Left lung (tissue), 10 donors: ENCODE data around the gene FKBP5. TPM values are rescaled to one million over a fixed set of nuclear protein-coding genes. Genes with fewer than 3 reads are reported as not detected.

Experiments
- ATAC-seq: fragments of 200-7000 bp; cut with Tn5 transposase; one replicate; pipeline ENCODE4 v1.9.1; 2020; ENCODE audit warnings: moderate library complexity
- DNase-seq, 4 donors: peaks; one replicate each; pipeline ENCODE4 v3.0.0-alpha.2; 2013 to 2020
- H3K27ac ChIP-seq, 2 donors: fragments of 200-600 bp; sonication (generic) in 1 of 2; one replicate each; pipeline versions ENCODE4 v1.5.0 to v1.8.0; 2020 to 2021
- H3K27me3 ChIP-seq, 2 donors: fragments of 200-600 bp; sonication (generic) in 1 of 2; one replicate each; pipeline versions ENCODE4 v1.5.0 to v1.8.0; 2020 to 2021
- H3K36me3 ChIP-seq, 2 donors: fragments of 200-600 bp; sonication (generic) in 1 of 2; one replicate each; pipeline versions ENCODE4 v1.5.0 to v1.8.0; 2020 to 2021
- H3K4me1 ChIP-seq, 2 donors: fragments of 200-600 bp; one replicate each; pipeline ENCODE4 v1.8.0; 2021
- H3K4me3 ChIP-seq, 2 donors: fragments of 200-600 bp; sonication (generic) in 1 of 2; one replicate each; pipeline versions ENCODE4 v1.5.0 to v1.8.0; 2020 to 2021; ENCODE audit warnings: mild to moderate bottlenecking in 1 of 2
- H3K9me3 ChIP-seq, 2 donors: fragments of 200-600 bp; sonication (generic) in 1 of 2; one replicate each; pipeline versions ENCODE4 v1.5.0 to v1.8.0; 2020 to 2021
- CTCF ChIP-seq, 2 donors: fragments of 200-600 bp; sonication (generic) in 1 of 2; IDR thresholded peaks; one replicate each; pipeline versions ENCODE4 v1.5.0 to v1.8.0; 2021; ENCODE audit warnings: antibody characterized with exemption in 2 of 2
- intact Hi-C, 2 donors: fragments of 100-400 bp; cut with DNase I; formaldehyde crosslinking; loops; one replicate each; pipeline versions ENCODE4 v1.11.2 to v1.14.2; 2022
- polyA plus RNA-seq, 6 donors: library from polyadenylated mRNA; unstranded; fragments of 120-200 nt; gene quantifications; one replicate each; pipeline ENCODE4 v1.2.1, GENCODE V29; 2013; ENCODE audit not compliant: insufficient read length in 6 of 6
- total RNA-seq, 2 donors: library from RNA; stranded (reverse); fragmentation: NEBNext Ultra II Directional; extraction: Animal tissue kit (Norgen Biotek cat#: 25700); gene quantifications; one replicate each; pipeline ENCODE4 v1.2.1, GENCODE V29; 2021
- donor health status: DM: no; HTN: yes; CAD: no.
- donor health status: DM: no; HTN: no; CAD: no.

FKBP5 gene
- total and polyA plus RNA-seq, 8 donors, result 15.6 to 139 (median 18.8) TPM

GRCh38 chr6:35687658-35688604 lies 784 bp downstream of the FKBP5 start:
- peak overlapping the region; percentile 86 to 94 for H3K4me3 ChIP-seq
- peaks cover 0 to 16% of the 10 kb centered on the region in 2 donors for H3K36me3 ChIP-seq
- peaks cover 19 to 71% of the 10 kb centered on the region in 2 donors for H3K4me1 ChIP-seq
- DNase-seq, result peak; percentile 44 to 94 (median 64)
- H3K9me3 ChIP-seq, result no peaks in the 10 kb centered on the region
- ATAC-seq, result peak; percentile 60
- peak overlapping the region; percentile 92 for H3K27ac ChIP-seq
- H3K27me3 ChIP-seq, result no peaks in the 10 kb centered on the region
- TF ChIP-seq CTCF (IDR thresholded peaks at IDR 0.05), result no peak
- intact Hi-C loops, result loop anchor here in 1 of 2 donors (5.0 kb wide), 1 partner anchor 39 kb away; no protein-coding TSS in a partner anchor

GRCh38 chr6:35686873-35687555 lies 1.7 kb downstream of the FKBP5 start:
- no peaks in the 10 kb centered on the region for H3K27me3 ChIP-seq
- H3K9me3 ChIP-seq, result no peaks in the 10 kb centered on the region
- peak overlapping the region; percentile 86 to 94 for H3K4me3 ChIP-seq
- H3K27ac ChIP-seq, result peak overlapping the region; percentile 92
- no peak for DNase-seq
- peaks cover 0 to 16% of the 10 kb centered on the region in 2 donors for H3K36me3 ChIP-seq
- no peak for ATAC-seq
- intact Hi-C loops, result loop anchor here in 1 of 2 donors (5.0 kb wide), 1 partner anchor 40 kb away; no protein-coding TSS in a partner anchor
- peaks cover 18 to 69% of the 10 kb centered on the region in 2 donors for H3K4me1 ChIP-seq
- no peak for TF ChIP-seq CTCF (IDR thresholded peaks at IDR 0.05)

GRCh38 chr6:35686436-35686835 lies 2.3 kb downstream of the FKBP5 start:
- Histone ChIP-seq H3K36me3 (peaks cover 0 to 16% of the 10 kb centered on the region in 2 donors), H3K4me1 (peaks cover 12 to 69% of the 10 kb centered on the region in 2 donors), H3K9me3 (no peaks in the 10 kb centered on the region), H3K27ac (peak overlapping the region; percentile 92), H3K27me3 (no peaks in the 10 kb centered on the region), H3K4me3 (peak overlapping the region; percentile 86 to 94)
- intact Hi-C loops, result loop anchor here in 1 of 2 donors (5.0 kb wide), 1 partner anchor 41 kb away; no protein-coding TSS in a partner anchor
- DNase-seq (no peak), ATAC-seq (no peak)
- no peak for TF ChIP-seq CTCF (IDR thresholded peaks at IDR 0.05)

- TF ChIP-seq CTCF (IDR thresholded peaks at IDR 0.05), result no peak
- peaks cover 5 to 72% of the 10 kb centered on the region in 2 donors for H3K4me1 ChIP-seq
- intact Hi-C loops, result no loop called here
These were observed 5.4 kb downstream of the FKBP5 start for GRCh38 chr6:35683267-35683666.

More at GRCh38 chr6:35683267-35683666, 5.4 kb downstream of the FKBP5 start:
- peaks cover 0 to 31% of the 10 kb centered on the region in 2 donors for H3K36me3 ChIP-seq
- DNase-seq (no peak), ATAC-seq (no peak)
- no peak overlapping the region for H3K27ac ChIP-seq
- no peaks in the 10 kb centered on the region for H3K27me3 ChIP-seq
- H3K9me3 ChIP-seq, result no peaks in the 10 kb centered on the region
- no peak overlapping the region for H3K4me3 ChIP-seq
